OCI-LY7 (cell line): ENCODE results near the gene P2RY8. TPM values are rescaled to one million over a fixed set of nuclear protein-coding genes. Genes with fewer than 3 reads are reported as not detected.
"Not testable (repeated sequence)": the region's sequence is repeated elsewhere in the genome, so short reads cannot be mapped to it uniquely, and the experiment has no call there.

Source experiments
- BruUV-seq: library from RNA; stranded (reverse); fragments of 400-500 nt; replicated peaks from 2 replicates; lab custom pipeline; 2021; lab: Mats Ljungman, UMichigan
- CTCF ChIA-PET: fragments of 300-600 bp; sonication (Branson Sonifier 250); formaldehyde crosslinking; loops from one replicate; lab custom pipeline; 2022; ENCODE audit warnings: antibody characterized with exemption; ENCODE audit not compliant: unreplicated experiment; lab: Charles Lee
- POLR2A ChIA-PET: fragments of 300-600 bp; sonication (Branson Sonifier 250); formaldehyde crosslinking; loops from one replicate; lab custom pipeline; 2022; ENCODE audit warnings: antibody characterized with exemption; lab: Charles Lee
- DNase-seq: peaks from one replicate; pipeline ENCODE4 v3.0.0-alpha.2; 2015; ENCODE audit warnings: low spot score
- H2AFZ ChIP-seq: fragments of 200-600 bp; sonication (generic), shearing (Covaris generic); 2 replicates; pipeline ENCODE4 v1.6.1; 2014; ENCODE audit warnings: mild to moderate bottlenecking, antibody characterized with exemption, low read length, moderate library complexity
- H3K27ac ChIP-seq: fragments of 200-600 bp; sonication (generic); 2 replicates; pipeline ENCODE4 v1.5.1; 2014; ENCODE audit warnings: mixed run types, low read depth, mild to moderate bottlenecking, moderate library complexity, low read length, inconsistent platforms; ENCODE audit not compliant: poor library complexity, severe bottlenecking
- H3K36me3 ChIP-seq: fragments of 200-600 bp; sonication (generic); 2 replicates; pipeline ENCODE4 v1.6.1; 2014; ENCODE audit warnings: mild to moderate bottlenecking, antibody characterized with exemption, low read length, moderate library complexity, mixed read lengths; ENCODE audit not compliant: insufficient read depth
- H3K4me1 ChIP-seq: fragments of 200-600 bp; sonication (generic); 2 replicates; pipeline ENCODE4 v1.5.1; 2014; ENCODE audit warnings: mild to moderate bottlenecking, low read length; ENCODE audit not compliant: insufficient read depth, poor library complexity, severe bottlenecking
- H3K4me2 ChIP-seq: fragments of 200-600 bp; sonication (generic); 2 replicates; pipeline ENCODE4 v1.6.1; 2014; ENCODE audit warnings: mild to moderate bottlenecking, low read length
- H3K4me3 ChIP-seq: fragments of 200-600 bp; sonication (generic); 2 replicates; pipeline ENCODE4 v1.5.1; 2014; ENCODE audit warnings: mild to moderate bottlenecking, low read depth, low read length; ENCODE audit not compliant: poor library complexity, severe bottlenecking
- H3K79me2 ChIP-seq: fragments of 200-600 bp; sonication (generic); 2 replicates; pipeline ENCODE4 v1.6.1; 2016; ENCODE audit warnings: low read depth, mild to moderate bottlenecking, low read length, moderate library complexity, mixed read lengths; ENCODE audit not compliant: insufficient read depth
- H3K9me2 ChIP-seq: fragments of 200-600 bp; sonication (generic); 2 replicates; pipeline ENCODE4 v1.6.1; 2016; ENCODE audit warnings: mild to moderate bottlenecking, low read length, mixed read lengths; ENCODE audit not compliant: insufficient read depth
- H3K9me3 ChIP-seq: fragments of 200-600 bp; sonication (generic); 2 replicates; pipeline ENCODE4 v1.6.1; 2014; ENCODE audit warnings: mild to moderate bottlenecking, mixed run types, low read length, mixed read lengths
- H4K20me1 ChIP-seq: fragments of 200-600 bp; sonication (generic); 2 replicates; pipeline ENCODE4 v1.6.1; 2014; ENCODE audit warnings: mild to moderate bottlenecking, antibody characterized with exemption, low read length, moderate library complexity, mixed read lengths; ENCODE audit not compliant: insufficient read depth
- EZH2phosphoT487 ChIP-seq: fragments of 200-600 bp; sonication (generic); IDR thresholded peaks from 2 replicates; pipeline ENCODE4 v1.6.1; 2018; ENCODE audit warnings: low read depth, borderline replicate concordance, mild to moderate bottlenecking, mixed run types, antibody characterized with exemption, low read length, moderate library complexity, mixed read lengths
- intact Hi-C: fragments of 100-400 bp; cut with micrococcal nuclease; formaldehyde crosslinking; loops from one replicate; pipeline ENCODE4 v1.10.0; 2022; ENCODE audit not compliant: unreplicated experiment
- total RNA-seq, 2 experiments: library from RNA; depleted of rRNA in 1 of 2; stranded (reverse); fragments of >200 nt in 1 of 2; shearing (Covaris generic) in 1 of 2; gene quantifications; 2 replicates each; pipeline ENCODE4 v1.2.3, GENCODE V29; 2014 to 2022
- TF ChIP-seq, protein P1 (sequence below): fragments of 200-600 bp; sonication (generic); conservative IDR thresholded peaks from 2 replicates; pipeline ENCODE4 v1.5.1; 2014; ENCODE audit warnings: mild to moderate bottlenecking, antibody characterized with exemption, low read length, moderate library complexity, mixed read lengths

Gene P2RY8
- total RNA-seq, 2 experiments from 2014 or later = 110 to 149 TPM

DNA sequence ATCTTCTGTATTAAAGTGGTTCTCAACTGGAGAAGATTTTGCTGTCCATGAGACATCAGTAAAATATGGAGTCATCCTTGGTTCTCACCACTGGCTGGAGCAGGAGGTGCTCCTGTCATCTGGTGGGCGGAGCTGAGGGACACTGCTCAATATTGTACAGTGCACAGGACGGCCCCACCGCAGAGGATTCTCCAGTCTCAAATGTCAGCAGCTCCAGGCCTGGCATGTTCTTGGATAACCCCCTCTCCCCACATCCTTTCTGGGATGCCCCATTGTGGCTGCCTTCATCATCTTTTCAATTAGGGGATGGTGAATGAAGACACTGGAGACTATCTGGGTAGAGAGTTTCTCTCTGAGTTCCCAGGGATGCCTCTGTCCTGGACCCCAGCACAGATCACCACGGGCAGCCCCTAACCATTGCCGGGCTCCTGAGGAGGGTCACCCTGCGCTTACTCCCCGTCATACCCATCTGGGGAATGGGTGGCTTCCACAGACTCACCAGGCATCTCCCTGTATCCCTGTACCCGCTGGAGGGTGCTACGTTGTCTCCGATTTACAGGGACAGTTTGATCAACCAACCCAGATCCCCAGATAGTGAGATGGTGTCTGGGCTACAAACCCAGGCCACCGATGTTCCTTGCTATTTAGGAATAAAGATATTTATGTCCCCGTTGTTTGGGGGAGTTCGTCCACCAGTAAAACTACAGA is 21.9 kb upstream of the P2RY8 start:
- Histone ChIP-seq H3K9me2 (no peaks in the 10 kb centered on the region), H3K9me3 (peaks cover 7% of the 10 kb centered on the region), H3K36me3 (no peaks in the 10 kb centered on the region), H3K4me1 (peaks cover 9% of the 10 kb centered on the region), H2AFZ (no peak overlapping the region), H3K79me2 (no peaks in the 10 kb centered on the region), H3K27ac (no peak overlapping the region), H3K4me2 (no peak overlapping the region), H3K4me3 (no peak overlapping the region), H4K20me1 (no peaks in the 10 kb centered on the region)
- BruUV-seq = no TSS peak
- ChIA-PET CTCF (no interaction called here), POLR2A (no interaction called here)
- DNase-seq = no peak
- intact Hi-C loops = no loop called here
- TF ChIP-seq, protein P1, sequence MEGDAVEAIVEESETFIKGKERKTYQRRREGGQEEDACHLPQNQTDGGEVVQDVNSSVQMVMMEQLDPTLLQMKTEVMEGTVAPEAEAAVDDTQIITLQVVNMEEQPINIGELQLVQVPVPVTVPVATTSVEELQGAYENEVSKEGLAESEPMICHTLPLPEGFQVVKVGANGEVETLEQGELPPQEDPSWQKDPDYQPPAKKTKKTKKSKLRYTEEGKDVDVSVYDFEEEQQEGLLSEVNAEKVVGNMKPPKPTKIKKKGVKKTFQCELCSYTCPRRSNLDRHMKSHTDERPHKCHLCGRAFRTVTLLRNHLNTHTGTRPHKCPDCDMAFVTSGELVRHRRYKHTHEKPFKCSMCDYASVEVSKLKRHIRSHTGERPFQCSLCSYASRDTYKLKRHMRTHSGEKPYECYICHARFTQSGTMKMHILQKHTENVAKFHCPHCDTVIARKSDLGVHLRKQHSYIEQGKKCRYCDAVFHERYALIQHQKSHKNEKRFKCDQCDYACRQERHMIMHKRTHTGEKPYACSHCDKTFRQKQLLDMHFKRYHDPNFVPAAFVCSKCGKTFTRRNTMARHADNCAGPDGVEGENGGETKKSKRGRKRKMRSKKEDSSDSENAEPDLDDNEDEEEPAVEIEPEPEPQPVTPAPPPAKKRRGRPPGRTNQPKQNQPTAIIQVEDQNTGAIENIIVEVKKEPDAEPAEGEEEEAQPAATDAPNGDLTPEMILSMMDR = no peak
- TF ChIP-seq EZH2phosphoT487 = no peak

DNA sequence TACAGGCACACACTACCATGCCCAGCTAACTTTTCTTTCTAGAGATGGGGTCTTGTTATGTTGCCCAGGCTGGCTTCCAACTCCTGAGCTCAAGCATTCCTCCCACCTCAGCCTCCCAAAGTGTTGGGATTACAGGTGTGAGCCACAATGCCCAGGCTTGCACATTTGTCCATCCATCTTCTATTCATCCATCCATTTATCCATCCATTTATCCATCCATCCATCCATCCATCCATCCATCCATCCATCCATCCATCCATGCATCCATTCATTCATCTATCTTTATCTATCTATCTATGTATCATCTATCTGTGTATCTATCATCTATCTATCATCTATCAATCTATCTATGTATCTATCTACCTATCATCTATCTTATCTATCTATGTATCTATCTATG is 20.5 kb upstream of the P2RY8 start:
- intact Hi-C loops, H3K9me3 ChIP-seq, H3K79me2 ChIP-seq, H3K4me1 ChIP-seq, POLR2A ChIA-PET, H4K20me1 ChIP-seq, BruUV-seq, DNase-seq, H3K27ac ChIP-seq, H2AFZ ChIP-seq, H3K9me2 ChIP-seq, CTCF ChIA-PET, H3K4me3 ChIP-seq, H3K4me2 ChIP-seq, H3K36me3 ChIP-seq: not testable (repeated sequence)

DNA sequence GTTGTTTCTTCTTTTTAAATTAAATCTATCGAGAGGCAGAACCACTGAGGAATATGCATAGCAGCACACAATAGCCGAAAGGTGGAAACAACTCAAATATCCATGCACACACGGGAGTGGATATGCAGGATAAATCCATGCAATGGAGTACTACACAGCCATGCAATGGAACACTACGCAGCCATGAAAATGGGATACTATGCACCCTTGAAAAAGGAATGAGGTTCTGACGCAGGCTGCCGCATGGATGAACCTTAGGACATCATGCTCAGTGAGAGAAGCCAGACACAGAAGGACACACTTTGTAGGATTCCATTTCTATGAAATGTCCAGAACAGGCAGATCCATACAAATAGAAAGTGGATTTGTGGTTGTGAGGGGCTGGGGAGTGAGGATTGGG is 18.4 kb upstream of the P2RY8 start:
- H3K9me3 ChIP-seq = peaks cover 7% of the 10 kb centered on the region

More for the DNA sequence above, 18.4 kb upstream of the P2RY8 start:
- Histone ChIP-seq H3K4me1 (peaks cover 16% of the 10 kb centered on the region), H3K27ac (peak overlapping the region; percentile 8), H3K4me2 (no peak overlapping the region), H3K4me3 (no peak overlapping the region), H2AFZ (peak overlapping the region; percentile 4; the same call in 1 of the 2 replicates), H3K9me2 (no peaks in the 10 kb centered on the region), H4K20me1 (no peaks in the 10 kb centered on the region), H3K79me2 (no peaks in the 10 kb centered on the region), H3K36me3 (no peaks in the 10 kb centered on the region)
- intact Hi-C loops = no loop called here
- ChIA-PET POLR2A (no interaction called here), CTCF (no interaction called here)
- no TSS peak for BruUV-seq
- TF ChIP-seq, protein P1 = no peak
- no peak for DNase-seq
